Esophagus (tissue), 2 donors: ENCODE data around the gene APBA2. TPM values are rescaled to one million over a fixed set of nuclear protein-coding genes. Genes with fewer than 3 reads are reported as not detected.
"Not testable (repeated sequence)": the region's sequence is repeated elsewhere in the genome, so short reads cannot be mapped to it uniquely, and the experiment has no call there.

Experiments used
- H3K27ac ChIP-seq, 2 donors: one replicate each; pipeline ENCODE4 v1.5.1; 2013; ENCODE audit warnings: low read depth in 2 of 2, mild to moderate bottlenecking in 2 of 2, inconsistent platforms in 1 of 2, low read length in 1 of 2, moderate library complexity in 1 of 2
- H3K27me3 ChIP-seq, 2 donors: one replicate each; pipeline ENCODE4 v1.6.1; 2013; ENCODE audit warnings: low read length in 2 of 2, control low read depth in 1 of 2, mild to moderate bottlenecking in 1 of 2; ENCODE audit not compliant: insufficient read depth in 2 of 2, control insufficient read depth in 1 of 2
- H3K36me3 ChIP-seq, 2 donors: one replicate each; pipeline ENCODE4 v1.6.1; 2013; ENCODE audit warnings: low read length in 1 of 2; ENCODE audit not compliant: control insufficient read depth in 2 of 2, insufficient read depth in 2 of 2
- H3K4me1 ChIP-seq, 2 donors: one replicate each; pipeline ENCODE4 v1.6.1; 2013; ENCODE audit warnings: low read length in 1 of 2; ENCODE audit not compliant: control insufficient read depth in 2 of 2, insufficient read depth in 2 of 2
- H3K4me3 ChIP-seq, 2 donors: one replicate each; pipeline ENCODE4 v1.5.1; 2013; ENCODE audit warnings: low read length in 2 of 2, mild to moderate bottlenecking in 2 of 2, low read depth in 1 of 2, moderate library complexity in 1 of 2
- H3K9me3 ChIP-seq, 2 donors: one replicate each; pipeline ENCODE4 v1.6.1; 2013; ENCODE audit warnings: mild to moderate bottlenecking in 2 of 2, low read depth in 1 of 2, low read length in 1 of 2, moderate library complexity in 1 of 2; ENCODE audit not compliant: control insufficient read depth in 2 of 2, insufficient read depth in 1 of 2
- WGBS, 2 donors: extraction: QIAGEN DNeasy Blood & Tissue Kit; methylation state at CpG; one replicate each; pipeline ENCODE4 v1.1.7; 2013; 5-methylcytosine and 5-hydroxymethylcytosine counted together
- polyA plus RNA-seq, 2 donors: library from polyadenylated mRNA; stranded (reverse); fragments of 200-250 nt; gene quantifications; one replicate each; pipeline ENCODE4 v1.2.3, GENCODE V29; 2013
- donor health status: healthy with polysubstance abuse.
- donor health status: Bipolar disorder and iron deficiency.

Gene APBA2
- polyA plus RNA-seq, 2 donors: 0.77 to 1.7 TPM

GRCh38 chr15:29040370-29040751, 154.6 kb downstream of the APBA2 start:
- 45 to 46% methylated on average over 8 of the region's 8 CpGs for WGBS, 2 donors
- no peak overlapping the region for H3K27ac ChIP-seq
- no peaks in the 10 kb centered on the region for H3K4me1 ChIP-seq
- H3K27me3 ChIP-seq: no peaks in the 10 kb centered on the region
- H3K36me3 ChIP-seq: no peaks in the 10 kb centered on the region
- no peaks in the 10 kb centered on the region for H3K9me3 ChIP-seq
- no peak overlapping the region for H3K4me3 ChIP-seq

- Histone ChIP-seq H3K36me3 (no peaks in the 10 kb centered on the region), H3K4me3 (no peak overlapping the region), H3K27me3 (no peaks in the 10 kb centered on the region), H3K27ac (no peak overlapping the region), H3K4me1 (no peaks in the 10 kb centered on the region), H3K9me3 (no peaks in the 10 kb centered on the region)
- 65 to 73% methylated on average over 9 of the region's 9 CpGs for WGBS, 2 donors
Measured at GRCh38 chr15:29043736-29044502, 158.1 kb downstream of the APBA2 start.

- Histone ChIP-seq H3K27ac (no peak overlapping the region), H3K27me3 (no peaks in the 10 kb centered on the region)
- 80 to 83% methylated on average over 1 of the region's 1 CpG for WGBS, 2 donors
Measured at GRCh38 chr15:29044503-29044901, 158.7 kb downstream of the APBA2 start.

GRCh38 chr15:29045161-29045560, 159.4 kb downstream of the APBA2 start:
- H3K9me3 ChIP-seq, H3K4me3 ChIP-seq, H3K36me3 ChIP-seq, H3K27me3 ChIP-seq, H3K27ac ChIP-seq, H3K4me1 ChIP-seq: not testable (repeated sequence)
- 90 to 95% methylated on average over 7 of the region's 7 CpGs for WGBS, 2 donors

More at GRCh38 chr15:29044503-29044901, 158.7 kb downstream of the APBA2 start:
- Histone ChIP-seq H3K4me1 (no peaks in the 10 kb centered on the region), H3K4me3 (no peak overlapping the region), H3K9me3 (no peaks in the 10 kb centered on the region), H3K36me3 (no peaks in the 10 kb centered on the region)

GRCh38 chr15:29045717-29046116, 159.9 kb downstream of the APBA2 start:
- 58 to 59% methylated on average over 3 of the region's 3 CpGs for WGBS, 2 donors
- Histone ChIP-seq H3K36me3 (no peaks in the 10 kb centered on the region), H3K4me3 (no peak overlapping the region), H3K27ac (no peak overlapping the region), H3K4me1 (no peaks in the 10 kb centered on the region), H3K27me3 (no peaks in the 10 kb centered on the region), H3K9me3 (no peaks in the 10 kb centered on the region)

GRCh38 chr15:29046281-29046810, 160.6 kb downstream of the APBA2 start:
- Histone ChIP-seq H3K36me3 (no peaks in the 10 kb centered on the region), H3K4me3 (no peak overlapping the region), H3K9me3 (no peaks in the 10 kb centered on the region), H3K27me3 (no peaks in the 10 kb centered on the region), H3K27ac (no peak overlapping the region), H3K4me1 (no peaks in the 10 kb centered on the region)
- 64 to 73% methylated on average over 4 of the region's 4 CpGs for WGBS, 2 donors

- no peaks in the 10 kb centered on the region for H3K9me3 ChIP-seq
- H3K27me3 ChIP-seq: no peaks in the 10 kb centered on the region
- WGBS, 2 donors: 91 to 93% methylated on average over 5 of the region's 5 CpGs
Measured at GRCh38 chr15:29046977-29047376, 161.2 kb downstream of the APBA2 start.

GRCh38 chr15:29048011-29048410, 162.2 kb downstream of the APBA2 start:
- H3K27me3 ChIP-seq: no peaks in the 10 kb centered on the region
- H3K4me1 ChIP-seq: no peaks in the 10 kb centered on the region
- 93 to 95% methylated on average over 9 of the region's 9 CpGs for WGBS, 2 donors
- no peak overlapping the region for H3K27ac ChIP-seq
- H3K9me3 ChIP-seq: peaks cover 0 to 1% of the 10 kb centered on the region in 2 donors
- H3K36me3 ChIP-seq: no peaks in the 10 kb centered on the region
- no peak overlapping the region for H3K4me3 ChIP-seq

More at GRCh38 chr15:29046977-29047376, 161.2 kb downstream of the APBA2 start:
- H3K4me3 ChIP-seq: no peak overlapping the region
- no peak overlapping the region for H3K27ac ChIP-seq
- H3K4me1 ChIP-seq: no peaks in the 10 kb centered on the region
- no peaks in the 10 kb centered on the region for H3K36me3 ChIP-seq

GRCh38 chr15:29050870-29051269, 165.1 kb downstream of the APBA2 start:
- no peaks in the 10 kb centered on the region for H3K4me1 ChIP-seq
- H3K27ac ChIP-seq: no peak overlapping the region
- H3K36me3 ChIP-seq: no peaks in the 10 kb centered on the region
- WGBS, 2 donors: 66 to 79% methylated on average over 6 of the region's 6 CpGs
- H3K27me3 ChIP-seq: no peaks in the 10 kb centered on the region
- no peak overlapping the region for H3K4me3 ChIP-seq
- H3K9me3 ChIP-seq: peaks cover 8 to 12% of the 10 kb centered on the region in 2 donors

- Histone ChIP-seq H3K4me1 (no peaks in the 10 kb centered on the region), H3K27me3 (no peaks in the 10 kb centered on the region), H3K36me3 (no peaks in the 10 kb centered on the region), H3K9me3 (peaks cover 8 to 12% of the 10 kb centered on the region in 2 donors), H3K27ac (no peak overlapping the region), H3K4me3 (no peak overlapping the region)
- WGBS, 2 donors: 73 to 76% methylated on average over 6 of the region's 6 CpGs
Measured at GRCh38 chr15:29051422-29051821, 165.6 kb downstream of the APBA2 start.
